Vagina (tissue), 2 donors: ENCODE data around the gene ARSD.

Experiments used
- POLR2A ChIP-seq, 2 donors: fragments of 450-650 bp; IDR thresholded peaks; one replicate each; pipeline ENCODE4 v1.6.1; 2017; ENCODE audit warnings: antibody characterized with exemption in 2 of 2, mild to moderate bottlenecking in 2 of 2, moderate library complexity in 2 of 2
- TF ChIP-seq, protein P1 (sequence below), 3 experiments: fragments of 450-650 bp in 2 of 3; fragments of 200-600 bp in 1 of 3; sonication (generic) in 1 of 3; IDR thresholded peaks; one replicate each; pipeline ENCODE4 v1.5.1; 2017 to 2019; ENCODE audit warnings: antibody characterized with exemption in 3 of 3, mild to moderate bottlenecking in 2 of 3, moderate library complexity in 2 of 3

DNA sequence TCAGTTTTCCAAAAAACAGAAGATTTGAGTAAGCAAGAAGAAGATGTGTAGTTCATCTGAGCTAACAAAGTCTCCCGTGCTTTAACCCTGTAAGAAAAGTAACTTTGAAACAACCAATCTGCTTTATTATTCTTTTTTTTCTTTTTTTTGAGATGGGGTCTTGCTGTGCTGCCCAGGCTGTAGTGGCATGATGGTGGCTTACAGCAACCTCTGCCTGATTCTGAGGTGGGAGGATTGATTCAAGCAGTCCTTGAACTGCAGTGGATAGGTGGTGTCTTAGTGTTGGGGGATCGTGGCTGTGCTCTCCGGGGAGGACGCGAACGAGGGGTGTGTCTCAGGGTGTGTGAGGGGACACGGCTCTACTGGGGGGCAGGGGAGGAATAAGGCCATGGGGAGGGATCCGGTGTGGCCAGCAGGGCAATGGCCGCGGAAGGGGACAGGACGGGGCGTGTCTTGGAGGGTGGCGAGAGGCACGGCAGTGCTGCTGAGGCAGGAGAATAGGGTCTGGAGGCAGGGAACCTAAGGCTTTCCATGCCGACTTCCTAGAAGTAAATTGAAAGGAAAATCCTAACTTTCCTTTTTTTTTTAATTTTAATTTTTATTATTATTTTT, 2.4 kb downstream of the ARSD start:
- TF ChIP-seq, protein P1, sequence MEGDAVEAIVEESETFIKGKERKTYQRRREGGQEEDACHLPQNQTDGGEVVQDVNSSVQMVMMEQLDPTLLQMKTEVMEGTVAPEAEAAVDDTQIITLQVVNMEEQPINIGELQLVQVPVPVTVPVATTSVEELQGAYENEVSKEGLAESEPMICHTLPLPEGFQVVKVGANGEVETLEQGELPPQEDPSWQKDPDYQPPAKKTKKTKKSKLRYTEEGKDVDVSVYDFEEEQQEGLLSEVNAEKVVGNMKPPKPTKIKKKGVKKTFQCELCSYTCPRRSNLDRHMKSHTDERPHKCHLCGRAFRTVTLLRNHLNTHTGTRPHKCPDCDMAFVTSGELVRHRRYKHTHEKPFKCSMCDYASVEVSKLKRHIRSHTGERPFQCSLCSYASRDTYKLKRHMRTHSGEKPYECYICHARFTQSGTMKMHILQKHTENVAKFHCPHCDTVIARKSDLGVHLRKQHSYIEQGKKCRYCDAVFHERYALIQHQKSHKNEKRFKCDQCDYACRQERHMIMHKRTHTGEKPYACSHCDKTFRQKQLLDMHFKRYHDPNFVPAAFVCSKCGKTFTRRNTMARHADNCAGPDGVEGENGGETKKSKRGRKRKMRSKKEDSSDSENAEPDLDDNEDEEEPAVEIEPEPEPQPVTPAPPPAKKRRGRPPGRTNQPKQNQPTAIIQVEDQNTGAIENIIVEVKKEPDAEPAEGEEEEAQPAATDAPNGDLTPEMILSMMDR (IDR thresholded peaks at IDR 0.05) = no peak
- TF ChIP-seq POLR2A (IDR thresholded peaks at IDR 0.05) = no peak
